NOMO-1 (cell line): ENCODE results near the gene SORD.

Experiments
- DNase-seq, 2 experiments: peaks; one replicate each; lab custom pipeline; 2025; ENCODE audit not compliant: unreplicated experiment in 2 of 2; lab: John Stamatoyannopoulos, UW

SORD gene

GRCh38 chr15:45114751-45115085, 91.7 kb downstream of the SORD start:
- DNase-seq: no peak

- DNase-seq: no peak
These were observed 92.4 kb downstream of the SORD start for GRCh38 chr15:45115312-45115820.

- no peak for DNase-seq
These were observed 93.0 kb downstream of the SORD start for GRCh38 chr15:45116006-45116481.

GRCh38 chr15:45116482-45117307, 93.7 kb downstream of the SORD start:
- no peak for DNase-seq

GRCh38 chr15:45117308-45118130, 94.5 kb downstream of the SORD start:
- DNase-seq: no peak

GRCh38 chr15:45118131-45118588, 95.2 kb downstream of the SORD start:
- DNase-seq: peak; percentile 84 to 87

- DNase-seq: no peak
These were observed 96.0 kb downstream of the SORD start for GRCh38 chr15:45118996-45119395.

- no peak for DNase-seq
These were observed 97.3 kb downstream of the SORD start for GRCh38 chr15:45120081-45120972.

- no peak for DNase-seq
These were observed 98.0 kb downstream of the SORD start for GRCh38 chr15:45121020-45121419.

GRCh38 chr15:45121706-45122417, 98.9 kb downstream of the SORD start:
- no peak for DNase-seq

- DNase-seq: no peak
These were observed 99.7 kb downstream of the SORD start for GRCh38 chr15:45122719-45123118.

GRCh38 chr15:45123397-45123796, 100.4 kb downstream of the SORD start:
- no peak for DNase-seq

- peak in 1 of 2 experiments; percentile 28 for DNase-seq
These were observed 103.7 kb downstream of the SORD start for GRCh38 chr15:45126535-45127158.
